ENCODE measurements around the gene ZNF385D. TPM values are rescaled to one million over a fixed set of nuclear protein-coding genes. Genes with fewer than 3 reads are reported as not detected.
A peak's percentile ranks its signal among the peaks of the same experiment; 100 is the strongest.

ZNF385D gene
- total RNA-seq, 4 donors from 2014 or later, result 0.41 to 5.0 (median 1.6) TPM

- H3K27me3 ChIP-seq, result no peaks in the 10 kb centered on the region
- intact Hi-C loops (cut with DNase I; ENCODE audit: low total_unique reads), result no loop called here
- TF ChIP-seq CTCF (IDR thresholded peaks at IDR 0.05 in 4 of 5, conservative IDR thresholded peaks at IDR 0.05 in 1 of 5) (no peak), POLR2A (IDR thresholded peaks at IDR 0.05) (no peak)
- H3K4me3 ChIP-seq, result no peak overlapping the region
- H3K4me1 ChIP-seq, result no peaks in the 10 kb centered on the region
- no peaks in the 10 kb centered on the region for H3K9me3 ChIP-seq
- DNase-seq (no peak), ATAC-seq (peak in 1 of 2 donors; percentile 51)
- no peaks in the 10 kb centered on the region for H3K36me3 ChIP-seq
- in situ Hi-C loops (cut with MboI; ENCODE audit: low sequenced_read_pairs in 4 of 4), result no loop called here
- no peak overlapping the region for H3K27ac ChIP-seq
Observed at GRCh38 chr3:21672303-21672702, 78.7 kb downstream of the ZNF385D start.

- Histone ChIP-seq H3K4me1 (no peaks in the 10 kb centered on the region), H3K36me3 (no peaks in the 10 kb centered on the region), H3K27ac (no peak overlapping the region), H3K4me3 (no peak overlapping the region), H3K27me3 (no peaks in the 10 kb centered on the region), H3K9me3 (no peaks in the 10 kb centered on the region)
- TF ChIP-seq CTCF (IDR thresholded peaks at IDR 0.05 in 4 of 5, conservative IDR thresholded peaks at IDR 0.05 in 1 of 5), result no peak
- no peak for TF ChIP-seq POLR2A (IDR thresholded peaks at IDR 0.05)
- ATAC-seq (no peak), DNase-seq (no peak)
- intact Hi-C loops (cut with DNase I; ENCODE audit: low total_unique reads) (no loop called here), in situ Hi-C loops (cut with MboI; ENCODE audit: low sequenced_read_pairs in 4 of 4) (no loop called here)
Observed at GRCh38 chr3:21670386-21670785, 80.6 kb downstream of the ZNF385D start.

GRCh38 chr3:21668012-21668411, 83.0 kb downstream of the ZNF385D start:
- Histone ChIP-seq H3K27me3 (no peaks in the 10 kb centered on the region), H3K4me3 (no peak overlapping the region), H3K4me1 (no peaks in the 10 kb centered on the region), H3K9me3 (no peaks in the 10 kb centered on the region), H3K27ac (no peak overlapping the region), H3K36me3 (no peaks in the 10 kb centered on the region)
- DNase-seq, result no peak
- ATAC-seq, result no peak
- TF ChIP-seq POLR2A (IDR thresholded peaks at IDR 0.05) (no peak), CTCF (IDR thresholded peaks at IDR 0.05 in 4 of 5, conservative IDR thresholded peaks at IDR 0.05 in 1 of 5) (no peak)
- intact Hi-C loops (cut with DNase I; ENCODE audit: low total_unique reads) (no loop called here), in situ Hi-C loops (cut with MboI; ENCODE audit: low sequenced_read_pairs in 4 of 4) (no loop called here)

GRCh38 chr3:21665444-21666100, 85.4 kb downstream of the ZNF385D start:
- H3K4me3 ChIP-seq, result no peak overlapping the region
- H3K36me3 ChIP-seq, result no peaks in the 10 kb centered on the region
- no peak for ATAC-seq
- intact Hi-C loops (cut with DNase I; ENCODE audit: low total_unique reads), result no loop called here
- in situ Hi-C loops (cut with MboI; ENCODE audit: low sequenced_read_pairs in 4 of 4), result no loop called here
- no peaks in the 10 kb centered on the region for H3K9me3 ChIP-seq
- no peak for TF ChIP-seq CTCF (IDR thresholded peaks at IDR 0.05 in 4 of 5, conservative IDR thresholded peaks at IDR 0.05 in 1 of 5)
- TF ChIP-seq POLR2A (IDR thresholded peaks at IDR 0.05), result no peak
- H3K27me3 ChIP-seq, result no peaks in the 10 kb centered on the region
- H3K27ac ChIP-seq, result no peak overlapping the region
- no peaks in the 10 kb centered on the region for H3K4me1 ChIP-seq
- DNase-seq, result no peak

- ATAC-seq, result no peak
Observed at GRCh38 chr3:21664996-21665395, 86.0 kb downstream of the ZNF385D start.

More at GRCh38 chr3:21664996-21665395, 86.0 kb downstream of the ZNF385D start:
- no peaks in the 10 kb centered on the region for H3K4me1 ChIP-seq
- no peak overlapping the region for H3K27ac ChIP-seq
- H3K4me3 ChIP-seq, result no peak overlapping the region
- no peaks in the 10 kb centered on the region for H3K9me3 ChIP-seq
- H3K27me3 ChIP-seq, result no peaks in the 10 kb centered on the region
- TF ChIP-seq POLR2A (IDR thresholded peaks at IDR 0.05) (no peak), CTCF (IDR thresholded peaks at IDR 0.05 in 4 of 5, conservative IDR thresholded peaks at IDR 0.05 in 1 of 5) (no peak)
- in situ Hi-C loops (cut with MboI; ENCODE audit: low sequenced_read_pairs in 4 of 4) (no loop called here), intact Hi-C loops (cut with DNase I; ENCODE audit: low total_unique reads) (no loop called here)
- no peak for DNase-seq
- H3K36me3 ChIP-seq, result no peaks in the 10 kb centered on the region

Measured in gastrocnemius medialis (tissue), 4 donors.